HG03045 (cell line): Measurements from ENCODE around the gene VAPA.
"Not testable (repeated sequence)": the region's sequence is repeated elsewhere in the genome, so short reads cannot be mapped to it uniquely, and the experiment has no call there.

Experiments used
- ATAC-seq: cut with Tn5 transposase; IDR thresholded peaks from one replicate; pipeline ENCODE4 v1.9.1; 2021; ENCODE audit warnings: mild to moderate bottlenecking, moderate library complexity; ENCODE audit not compliant: unreplicated experiment

The VAPA gene

DNA sequence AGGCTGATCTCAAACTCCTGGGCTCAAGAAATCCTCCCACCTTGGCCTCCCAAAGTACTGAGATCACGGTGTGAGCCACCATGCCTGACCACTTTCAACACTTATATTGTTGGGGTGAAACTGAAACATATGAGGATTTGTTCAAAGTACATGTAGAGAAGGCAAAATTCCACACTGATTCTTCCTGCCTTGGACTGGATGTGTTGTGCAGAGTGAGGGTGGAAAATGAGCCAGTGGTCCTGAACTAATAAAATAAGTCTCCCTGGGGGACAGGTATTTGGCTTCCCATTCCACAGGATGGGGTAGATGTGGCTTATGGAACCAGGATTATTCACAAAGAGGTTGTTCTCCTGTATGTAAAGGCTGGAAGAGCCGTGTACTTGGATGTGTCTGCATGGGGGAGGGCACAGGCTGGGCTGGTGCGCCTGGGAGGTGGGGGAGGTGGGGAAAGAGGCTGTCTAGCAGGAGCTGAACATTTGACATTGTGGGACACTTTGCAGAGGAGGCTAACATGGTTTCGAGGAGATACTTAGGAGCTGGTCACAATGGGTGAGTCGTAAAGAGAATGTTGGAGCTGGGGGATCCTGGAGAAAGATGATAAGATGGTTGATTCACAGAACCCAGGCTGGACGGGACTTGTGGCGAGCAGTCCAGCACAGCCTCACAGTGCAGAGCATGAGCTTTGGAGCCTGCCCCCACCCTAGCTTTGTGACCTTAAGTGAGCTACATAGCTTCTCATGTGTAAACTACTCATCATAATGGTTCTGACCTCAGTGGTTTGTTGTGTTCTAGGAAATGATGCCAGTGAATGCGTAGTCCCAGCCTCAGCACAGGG, 28.4 kb upstream of the VAPA start, which contains the start of gene TXNDC2:
TXNDC2 (plus strand) TSS at position 804 of the 835 bp plus-strand sequence. CDS start 708 bp downstream, outside the sequence.
- ATAC-seq = no peak

DNA sequence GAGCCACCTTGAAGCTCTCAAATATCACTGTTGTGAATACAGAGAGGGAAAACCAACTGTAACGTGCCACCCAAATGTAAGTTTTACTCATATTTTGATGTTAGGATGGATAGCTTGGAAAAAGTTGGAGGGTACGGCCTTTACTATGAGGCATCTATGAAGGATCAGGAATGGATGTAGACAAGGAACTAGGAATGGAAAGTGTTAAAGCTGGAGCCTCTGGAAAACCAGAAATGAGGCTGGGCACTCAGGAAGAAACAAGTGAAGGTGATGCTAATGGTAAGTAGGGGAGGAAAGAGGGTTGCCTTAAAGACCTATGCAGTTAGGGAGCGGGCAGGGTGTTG, 27.8 kb upstream of the VAPA start:
- no peak for ATAC-seq

DNA sequence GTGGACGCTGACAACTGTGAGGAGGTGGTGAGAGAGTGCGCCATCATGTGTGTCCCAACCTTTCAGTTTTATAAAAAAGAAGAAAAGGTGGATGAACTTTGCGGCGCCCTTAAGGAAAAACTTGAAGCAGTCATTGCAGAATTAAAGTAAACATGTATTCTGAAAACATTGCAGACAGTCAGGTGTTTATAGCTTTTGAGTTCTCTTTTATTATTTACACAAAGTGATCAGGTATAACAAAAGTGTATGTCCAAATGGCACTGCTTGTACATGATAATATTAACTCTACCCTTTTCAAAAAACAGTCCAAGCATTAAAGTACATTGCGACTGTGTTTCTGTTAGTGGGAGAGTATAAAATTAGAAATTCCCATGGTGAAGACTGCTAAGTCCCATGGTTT, 25.8 kb upstream of the VAPA start:
- ATAC-seq = no peak

DNA sequence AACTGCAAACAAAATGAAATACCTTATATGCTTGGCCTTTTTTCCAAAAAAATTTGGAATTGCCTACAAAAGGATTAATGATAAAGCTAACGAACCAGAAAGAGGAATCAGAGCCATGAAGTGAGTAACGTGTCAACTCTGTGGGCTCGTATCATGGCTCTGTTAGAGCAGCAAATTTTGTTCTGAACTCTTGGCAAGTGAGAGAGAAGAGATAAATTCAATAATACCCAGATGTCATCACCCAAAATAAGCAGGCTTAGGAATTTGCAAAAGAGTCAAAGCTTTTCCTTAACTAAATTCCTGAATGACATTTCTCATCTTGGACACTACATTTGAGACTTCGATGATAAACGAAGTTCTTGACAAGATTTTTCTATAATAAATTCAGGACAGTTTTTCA, 23.6 kb upstream of the VAPA start:
- ATAC-seq = no peak

DNA sequence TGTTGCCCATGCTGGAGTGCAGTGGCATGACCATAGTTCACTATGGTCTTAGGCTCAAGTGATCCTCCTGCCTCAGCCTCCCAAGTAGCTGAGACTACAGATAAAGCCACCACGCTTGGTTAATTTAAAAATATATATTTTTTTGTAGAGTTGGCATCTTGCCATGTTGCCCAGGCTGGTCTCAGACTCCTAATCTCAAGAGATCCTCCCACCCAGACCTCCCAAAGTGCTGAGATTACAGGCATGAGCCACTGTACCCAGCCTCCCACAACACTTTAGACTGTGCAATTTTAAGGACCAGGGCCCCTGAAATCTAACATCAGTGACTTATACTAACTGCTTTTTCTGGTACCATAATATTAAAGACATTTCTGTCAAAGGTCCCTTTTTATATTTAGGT, 22.9 kb upstream of the VAPA start:
- no peak for ATAC-seq

DNA sequence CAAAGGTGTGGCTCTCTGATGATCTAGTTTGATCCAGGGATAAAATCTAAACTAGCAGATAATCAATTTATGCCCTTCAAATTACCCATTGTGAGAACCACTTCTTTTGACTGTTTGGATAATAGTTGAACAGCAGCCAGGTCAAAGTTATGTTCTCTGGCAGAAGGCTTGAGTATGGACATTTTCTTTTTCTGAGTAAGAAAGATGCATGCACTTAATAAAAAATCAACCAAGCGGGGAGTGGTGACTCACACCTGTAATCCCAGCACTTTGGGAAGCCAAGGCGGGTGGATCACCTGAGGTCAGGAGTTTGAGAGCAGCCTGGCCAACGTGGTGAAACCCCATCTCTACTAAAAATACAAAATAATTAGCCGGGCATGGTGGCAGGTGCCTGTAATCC, 22.3 kb upstream of the VAPA start:
- not testable (repeated sequence) for ATAC-seq

DNA sequence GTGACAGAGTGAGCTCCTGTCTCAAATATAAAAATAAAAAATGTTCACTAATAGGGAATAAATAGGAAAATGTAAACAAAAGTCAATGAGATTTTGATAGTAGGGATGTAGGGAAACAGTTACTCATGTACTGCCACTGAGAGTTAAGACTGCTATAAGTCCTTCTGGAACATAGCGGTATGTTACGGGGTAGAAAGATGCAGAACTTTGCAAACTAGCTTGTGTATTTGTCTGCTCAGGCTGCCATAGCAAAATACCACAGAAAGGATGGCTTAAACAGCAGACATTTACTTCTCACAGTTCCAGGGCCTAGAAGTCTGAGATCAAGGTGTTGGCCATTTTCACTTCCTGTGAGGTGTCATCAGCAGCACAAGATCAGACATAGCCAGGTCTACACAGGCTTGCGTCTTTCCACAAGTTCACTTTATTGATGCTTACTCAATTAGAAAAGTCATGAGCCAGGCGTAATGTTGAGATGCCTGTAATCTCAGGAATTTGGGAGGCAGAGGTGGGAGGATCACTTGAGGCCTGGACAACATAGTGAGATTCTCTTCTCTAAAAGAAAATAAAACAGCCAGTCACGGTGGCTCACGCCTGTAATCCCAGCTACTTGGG, 19.3 kb upstream of the VAPA start:
- ATAC-seq = no peak

DNA sequence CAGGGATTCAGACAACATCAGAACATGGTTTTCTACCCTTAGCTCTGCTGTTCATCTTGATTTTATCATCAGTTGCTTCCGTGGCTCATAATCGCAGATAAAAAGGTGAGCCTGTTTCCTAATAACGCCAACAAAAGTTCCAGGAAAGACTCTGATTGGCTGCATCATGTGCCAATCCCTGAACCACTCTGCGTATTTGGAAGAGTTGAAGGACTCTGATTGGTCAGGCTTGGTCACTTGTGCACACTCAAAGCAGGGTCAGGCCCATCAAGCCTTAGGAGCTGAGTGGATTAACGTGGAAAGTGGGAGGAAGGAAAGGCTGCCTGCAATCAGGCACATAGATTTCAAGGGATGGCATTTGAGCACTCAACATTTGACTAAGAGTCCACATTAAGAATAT, 16.7 kb upstream of the VAPA start:
- ATAC-seq = no peak

DNA sequence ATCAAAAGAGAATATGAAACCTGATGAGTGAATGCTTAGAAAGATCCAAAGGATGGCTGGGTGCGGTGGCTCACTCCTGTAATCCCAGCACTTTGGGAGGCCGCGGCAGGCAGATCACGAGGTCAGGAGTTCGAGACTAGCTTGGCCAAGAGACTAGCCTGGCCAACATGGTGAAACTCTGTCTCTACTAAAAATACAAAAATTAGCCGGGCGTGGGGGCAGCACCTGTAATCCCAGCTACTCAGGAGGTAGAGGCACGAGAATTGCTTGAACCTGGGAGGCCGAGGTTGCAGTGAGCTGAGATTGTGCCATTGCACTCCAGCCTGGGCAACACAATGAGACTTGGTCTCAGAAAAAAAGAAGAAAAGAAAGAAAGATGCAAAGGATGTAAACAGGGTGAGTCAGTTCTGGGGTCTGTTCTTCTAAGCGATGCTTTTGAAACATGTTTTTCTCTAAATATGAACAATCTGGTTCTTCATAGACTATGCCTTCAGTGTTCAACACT, 16.0 kb upstream of the VAPA start:
- not testable (repeated sequence) for ATAC-seq

DNA sequence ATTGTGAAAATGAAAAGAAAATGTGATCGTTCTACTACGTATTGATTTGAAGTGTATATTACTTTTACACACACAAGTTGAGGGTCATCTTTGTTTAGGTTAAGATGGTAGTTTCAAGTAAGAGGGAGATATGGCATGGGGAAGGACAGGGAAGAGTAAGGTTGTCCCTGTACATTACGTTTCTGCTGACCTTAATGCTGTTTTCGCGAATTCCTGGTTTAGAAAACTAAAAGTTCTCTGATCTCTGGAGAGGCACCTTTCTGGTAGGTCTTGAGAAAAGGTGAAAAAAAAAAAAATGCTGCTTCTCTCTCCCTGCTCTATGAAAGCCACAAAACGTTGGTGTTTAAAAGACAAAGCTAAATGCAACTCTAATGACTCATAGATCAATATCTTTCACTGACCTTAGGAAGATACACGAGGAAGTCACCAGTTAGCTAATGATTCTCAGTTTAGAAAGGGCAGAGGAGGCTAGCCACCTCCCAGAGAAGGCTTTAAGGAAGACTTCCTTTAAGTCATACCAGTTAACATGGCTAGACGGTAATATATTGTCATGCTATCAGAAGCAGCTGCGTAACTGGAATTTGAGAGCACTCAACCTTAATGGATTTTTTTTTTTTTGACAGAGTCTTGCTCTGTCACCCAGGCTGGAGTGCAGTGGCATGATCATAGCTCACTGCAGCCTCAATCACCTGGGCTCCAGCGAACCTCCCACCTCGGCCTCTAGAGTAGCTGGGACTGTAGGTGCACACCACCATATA, 14.8 kb upstream of the VAPA start:
- no peak for ATAC-seq

DNA sequence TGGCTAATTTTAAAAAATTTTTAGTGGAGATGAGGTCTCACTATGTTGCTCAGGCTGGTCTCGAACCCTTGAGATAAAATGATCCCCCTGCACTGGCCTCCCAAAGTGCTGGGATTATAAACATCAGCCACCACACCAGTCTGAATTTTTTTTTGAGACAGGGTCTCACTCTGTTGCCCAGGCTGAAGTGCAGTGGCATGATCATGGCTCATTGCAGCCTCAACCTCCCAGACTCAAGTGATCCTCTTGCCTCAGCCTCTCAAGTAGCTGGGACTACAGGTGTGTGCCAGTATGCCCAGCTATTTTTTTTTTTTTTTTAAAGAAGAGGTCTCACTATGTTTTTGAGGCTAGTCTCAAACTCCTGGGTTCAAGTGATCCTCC, 14.3 kb upstream of the VAPA start:
- not testable (repeated sequence) for ATAC-seq

DNA sequence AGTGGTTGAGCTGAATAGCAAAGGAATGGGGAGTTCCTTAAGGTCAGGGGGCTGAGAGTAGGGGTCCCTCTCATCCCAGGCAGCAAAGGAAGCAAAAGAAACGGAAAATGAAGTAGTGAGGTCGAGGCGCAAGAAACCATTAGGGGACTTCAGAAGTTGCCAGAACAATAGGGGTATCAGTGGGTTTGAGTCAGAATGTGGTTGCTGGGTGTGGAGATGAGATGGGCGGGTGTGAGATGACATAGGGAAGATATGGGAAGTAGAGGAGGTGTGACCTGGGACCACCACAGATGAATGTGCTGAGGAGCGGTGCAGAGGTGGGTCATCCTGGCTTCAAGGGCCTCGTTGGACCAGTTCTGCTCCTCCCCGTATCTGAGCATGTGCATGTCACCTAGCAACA, 13.1 kb upstream of the VAPA start:
- no peak for ATAC-seq

DNA sequence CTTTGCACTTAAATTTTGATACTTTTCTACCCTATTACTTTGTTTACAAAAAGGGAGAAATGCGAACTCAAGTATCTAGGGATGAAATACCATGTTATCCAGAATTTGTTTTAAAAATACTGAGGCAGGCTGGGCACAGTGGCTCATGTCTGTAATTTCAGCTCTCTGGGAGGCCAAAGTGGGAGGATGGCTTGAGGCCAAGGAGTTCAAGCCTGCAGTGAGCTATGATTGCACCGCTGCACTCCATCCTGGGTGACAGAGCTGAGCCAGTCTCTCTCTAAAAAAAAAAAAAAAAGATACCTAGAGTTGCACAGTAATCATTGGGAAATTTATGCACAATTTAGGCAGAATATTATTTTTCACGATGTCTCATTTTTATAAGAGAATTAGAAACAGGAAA, 12.4 kb upstream of the VAPA start:
- ATAC-seq = no peak

DNA sequence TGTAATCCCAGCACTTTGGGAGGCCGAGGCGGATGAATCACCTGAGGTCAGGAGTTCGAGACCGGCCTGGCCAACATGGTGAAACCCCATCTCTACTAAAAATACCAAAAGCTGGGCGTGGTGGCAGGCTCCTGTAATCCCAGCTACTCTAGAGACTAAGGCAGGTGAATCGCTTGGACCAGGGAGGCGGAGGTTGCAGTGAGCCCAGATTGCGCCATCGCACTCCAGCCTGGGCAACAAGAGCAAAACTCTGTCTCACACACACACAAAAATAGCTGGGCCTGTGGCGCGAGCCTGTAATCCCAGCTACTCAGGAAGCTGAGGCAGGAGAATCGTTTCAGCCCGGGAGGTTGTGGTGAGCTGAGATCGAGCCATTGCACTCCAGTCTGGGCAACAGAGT, 11.6 kb upstream of the VAPA start:
- ATAC-seq = not testable (repeated sequence)

DNA sequence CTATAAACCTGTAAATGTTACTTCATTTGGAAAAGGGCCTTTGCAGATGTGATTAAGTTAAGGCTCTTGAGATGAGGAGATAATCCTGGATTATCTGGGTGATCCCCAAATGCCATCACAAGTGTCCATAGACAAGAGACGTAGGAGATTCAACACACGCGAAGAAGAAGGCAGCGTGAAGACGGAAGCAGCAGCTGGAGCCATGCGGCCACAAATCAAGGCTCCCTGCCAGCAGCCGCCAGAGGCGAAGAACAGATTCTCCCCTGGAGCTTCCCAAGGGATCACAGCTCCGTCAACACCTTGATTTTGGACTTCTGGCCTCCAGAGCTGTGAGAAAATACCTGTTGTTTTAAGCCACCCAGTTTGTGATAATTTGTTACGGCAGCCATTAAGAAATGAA, 11.0 kb upstream of the VAPA start:
- no peak for ATAC-seq

DNA sequence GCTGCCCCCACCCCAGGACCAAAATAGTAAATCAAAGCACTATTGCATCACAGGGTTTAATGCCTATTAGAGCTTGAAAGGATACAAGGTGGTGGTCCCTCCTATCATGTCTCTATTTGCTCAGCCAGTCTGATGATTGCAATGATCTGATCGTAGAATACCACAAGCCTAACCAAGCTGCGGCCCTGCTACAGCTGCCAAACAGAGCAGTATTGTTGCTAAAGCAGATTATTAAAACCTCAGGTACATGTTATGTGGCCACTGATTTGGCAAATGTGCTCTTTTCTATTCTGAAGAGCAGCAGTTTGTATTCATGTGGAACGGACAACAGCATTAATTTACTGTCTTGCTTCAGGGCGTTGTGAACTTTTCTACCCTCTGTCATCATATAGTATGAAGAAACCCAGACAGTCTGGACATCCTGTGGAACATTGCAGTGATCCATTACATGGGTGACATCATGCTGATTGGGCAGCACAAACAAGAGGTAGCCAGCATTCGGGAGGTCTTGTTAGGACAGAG, 8.4 kb upstream of the VAPA start:
- no peak for ATAC-seq

DNA sequence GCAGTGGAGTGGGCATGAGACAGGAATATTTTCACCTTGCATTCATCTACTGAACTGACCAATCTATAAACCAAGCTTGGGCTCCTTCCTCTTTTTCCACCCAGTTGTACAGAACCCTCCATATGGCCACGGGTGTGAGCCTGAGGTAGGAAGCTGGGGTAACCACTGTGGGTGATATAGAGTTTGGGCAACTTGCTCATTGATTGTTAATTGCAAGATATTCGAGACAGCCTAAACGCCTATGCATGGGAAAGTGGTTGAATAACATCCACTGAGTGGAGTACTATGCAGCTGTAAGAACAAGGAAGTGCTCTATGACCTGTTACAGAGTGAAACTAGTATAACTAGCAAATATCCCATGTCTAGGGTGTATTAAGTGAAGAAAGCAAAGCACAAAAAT, 7.3 kb upstream of the VAPA start:
- no peak for ATAC-seq

DNA sequence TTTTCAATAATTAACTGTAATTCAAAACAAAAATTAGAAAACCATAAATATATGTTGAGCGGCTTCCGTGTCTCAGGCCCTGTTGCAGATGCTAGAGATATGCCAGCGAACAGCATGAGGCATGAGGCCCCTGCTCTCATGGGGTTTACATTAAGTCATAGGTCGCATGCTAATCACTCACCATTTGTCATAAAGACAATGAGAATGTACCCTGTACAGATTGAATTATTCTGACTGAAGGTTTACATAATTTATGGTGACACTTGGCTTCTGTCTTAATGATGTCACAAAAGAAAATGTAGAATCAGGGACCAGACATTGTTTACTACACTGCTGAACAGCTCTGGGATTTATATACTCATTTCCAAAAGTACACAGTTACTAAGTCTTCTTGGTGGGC, 5.9 kb upstream of the VAPA start:
- ATAC-seq = no peak

DNA sequence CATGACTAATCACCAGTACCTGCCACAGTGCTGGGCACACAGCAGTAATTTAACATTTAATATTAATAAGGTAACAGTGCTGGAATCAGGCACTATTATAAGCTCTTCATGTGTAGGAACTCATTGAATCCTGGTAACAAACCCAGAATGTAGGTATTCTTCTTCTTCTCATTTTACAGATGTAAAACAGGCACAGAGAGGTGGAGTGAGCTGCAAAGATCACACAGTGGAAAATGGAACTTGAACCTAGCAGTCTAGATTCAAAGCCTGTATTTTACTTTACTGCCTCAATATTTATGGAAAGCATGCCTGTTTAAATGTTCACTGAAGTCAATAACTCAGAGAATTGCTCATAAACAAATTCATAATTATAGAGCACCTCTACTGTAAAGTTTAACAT, 3.7 kb upstream of the VAPA start:
- ATAC-seq = no peak

DNA sequence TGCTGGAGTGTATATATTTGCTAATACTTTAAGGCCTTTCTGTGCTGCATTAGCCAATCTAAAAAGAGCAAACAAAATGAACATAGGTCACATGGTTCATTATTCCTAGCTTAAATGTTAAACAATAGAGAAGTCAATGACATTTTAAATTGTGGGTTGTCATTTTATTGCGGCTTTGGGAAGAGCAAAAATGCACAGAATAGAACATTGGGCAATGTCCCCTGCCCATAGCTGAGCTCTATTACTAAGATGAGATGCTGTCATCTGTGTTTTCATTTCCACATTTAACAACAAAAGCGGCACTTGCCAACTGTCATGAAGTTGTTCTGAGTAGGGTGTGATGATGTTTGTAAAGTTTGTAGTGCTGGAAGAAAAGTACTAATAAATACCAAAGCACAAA, 3.2 kb upstream of the VAPA start:
- no peak for ATAC-seq

DNA sequence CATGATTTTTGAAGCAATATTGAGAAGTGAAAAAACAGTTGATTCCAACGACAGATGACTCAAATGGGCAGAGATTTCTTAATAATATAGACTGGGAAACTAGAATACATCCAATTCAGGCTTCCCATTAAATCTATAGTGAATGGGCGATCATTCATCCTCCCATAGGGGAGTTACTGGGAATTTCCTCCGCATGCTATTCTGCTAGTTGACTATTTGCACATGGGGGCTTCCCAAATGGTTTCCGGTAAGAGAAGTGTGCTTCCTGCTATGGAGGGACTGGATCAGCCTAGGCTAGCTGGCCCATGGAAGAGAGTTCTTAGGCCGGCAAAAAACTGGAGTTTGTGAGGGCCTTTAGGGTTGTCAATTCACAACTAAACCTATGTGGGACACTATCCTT, 2.6 kb upstream of the VAPA start:
- ATAC-seq = no peak

DNA sequence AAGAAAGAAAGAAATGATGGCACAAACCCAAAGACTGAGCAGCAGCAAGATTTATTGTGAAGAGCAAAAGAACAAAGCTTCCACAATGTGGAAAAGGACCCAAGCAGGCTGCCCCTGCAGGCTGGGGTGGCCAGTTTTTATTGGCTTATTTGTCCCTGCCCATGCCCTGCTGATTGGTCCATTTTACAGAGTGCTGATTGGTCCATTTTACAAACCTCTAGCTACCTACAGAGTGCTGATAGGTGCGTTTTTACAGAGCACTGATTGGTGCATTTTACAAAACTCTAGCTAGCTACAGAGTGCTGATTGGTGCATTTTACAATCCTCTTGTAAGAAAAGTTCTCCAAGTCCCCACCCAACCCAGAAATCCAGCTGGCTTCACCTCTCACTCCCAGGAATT, 1.5 kb upstream of the VAPA start:
- not testable (repeated sequence) for ATAC-seq
